ENCODE measurements around the gene SEPTIN12. TPM values are rescaled to one million over a fixed set of nuclear protein-coding genes. Genes with fewer than 3 reads are reported as not detected.

SEPTIN12 gene
- total and polyA plus RNA-seq, 2 of the 8 experiments (the other 6 are each of a cell fraction or from before 2014, with no cell fraction given), result 0.24 TPM; not detected in 1

DNA sequence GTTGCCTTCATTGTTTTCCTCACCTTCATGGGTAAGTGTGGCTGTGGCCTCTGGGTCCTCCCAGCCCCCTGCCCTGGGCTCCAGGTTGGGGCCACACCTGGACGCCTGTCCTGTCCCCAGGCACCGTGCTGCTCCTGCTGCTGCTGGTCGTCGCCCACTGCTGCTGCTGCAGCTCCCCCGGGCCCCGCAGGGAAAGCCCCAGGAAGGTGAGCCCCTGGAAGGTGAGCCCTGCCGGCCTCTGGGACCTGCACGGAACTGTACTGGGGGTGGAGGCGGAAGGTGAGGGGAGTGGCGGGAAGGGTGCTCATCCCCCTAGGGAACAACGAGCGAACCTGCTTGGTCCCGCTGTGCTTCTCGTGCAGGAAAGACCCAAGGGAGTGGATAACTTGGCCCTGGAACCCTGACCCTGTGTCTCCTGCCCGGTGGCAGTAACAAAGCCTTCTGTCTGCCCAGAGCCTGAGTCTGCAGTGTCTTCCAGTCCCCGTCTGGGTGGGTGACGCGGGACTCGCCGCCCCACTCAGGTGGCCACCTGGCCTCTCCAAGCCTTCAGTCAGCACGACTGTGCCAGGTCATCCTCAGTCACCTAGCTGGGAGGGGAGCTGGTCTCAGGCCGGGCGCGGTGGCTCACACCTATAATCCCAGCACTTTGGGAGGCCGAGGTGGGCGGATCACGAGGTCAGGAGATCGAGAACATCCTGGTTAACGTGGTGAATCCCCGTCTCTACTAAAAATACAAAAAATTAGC, 7.9 kb upstream of the SEPTIN12 start:
- CTCF ChIA-PET (ENCODE audit: partially characterized antibody), result interaction anchor here (0.7 kb wide), 1 partner anchor 79 kb away, joined by 3 read pairs; no protein-coding TSS in a partner anchor
- POLR2A ChIA-PET (ENCODE audit: partially characterized antibody), result interaction anchor here (0.7 to 1.2 kb wide), 2 partner anchors 11 to 49 kb away, joined by 4 read pairs; no protein-coding TSS in a partner anchor
- H3K36me3 ChIP-seq (ENCODE audit: control insufficient read depth in 2 of 4, insufficient read depth in 4 of 4, low read length in 3 of 4), result peaks cover 0 to 2% (median 0%) of the 10 kb centered on the region in 4 experiments; a peak in 3 of 8 replicates
- no peak for TF ChIP-seq JUND (IDR thresholded peaks at IDR 0.05; ENCODE audit: low read length)
- TF ChIP-seq TCF12 (IDR thresholded peaks at IDR 0.05; ENCODE audit: low read depth, low read length), result no peak
- TF ChIP-seq EGR1 (IDR thresholded peaks at IDR 0.05; ENCODE audit: borderline replicate concordance, low read depth, low read length), result no peak
- TF ChIP-seq CHD1 (IDR thresholded peaks at IDR 0.05; ENCODE audit: low read depth, low read length), result no peak
- TF ChIP-seq YY1 (IDR thresholded peaks at IDR 0.05; ENCODE audit: low read depth, low read length), result no peak
- TF ChIP-seq BACH1 (IDR thresholded peaks at IDR 0.05; ENCODE audit: low read length), result no peak
- TF ChIP-seq SUZ12 (IDR thresholded peaks at IDR 0.05; ENCODE audit: low read length), result no peak
- TF ChIP-seq HDAC6 (IDR thresholded peaks at IDR 0.05; ENCODE audit: low read depth, low read length), result no peak
- no peak for TF ChIP-seq JUN (IDR thresholded peaks at IDR 0.05; ENCODE audit: low read depth, low read length)
- no peak for TF ChIP-seq GABPA (IDR thresholded peaks at IDR 0.05; ENCODE audit: borderline replicate concordance, insufficient read depth, low read length)
- TF ChIP-seq, protein P1, sequence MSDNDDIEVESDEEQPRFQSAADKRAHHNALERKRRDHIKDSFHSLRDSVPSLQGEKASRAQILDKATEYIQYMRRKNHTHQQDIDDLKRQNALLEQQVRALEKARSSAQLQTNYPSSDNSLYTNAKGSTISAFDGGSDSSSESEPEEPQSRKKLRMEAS (IDR thresholded peaks at IDR 0.05), result no peak
- TF ChIP-seq, protein P2, sequence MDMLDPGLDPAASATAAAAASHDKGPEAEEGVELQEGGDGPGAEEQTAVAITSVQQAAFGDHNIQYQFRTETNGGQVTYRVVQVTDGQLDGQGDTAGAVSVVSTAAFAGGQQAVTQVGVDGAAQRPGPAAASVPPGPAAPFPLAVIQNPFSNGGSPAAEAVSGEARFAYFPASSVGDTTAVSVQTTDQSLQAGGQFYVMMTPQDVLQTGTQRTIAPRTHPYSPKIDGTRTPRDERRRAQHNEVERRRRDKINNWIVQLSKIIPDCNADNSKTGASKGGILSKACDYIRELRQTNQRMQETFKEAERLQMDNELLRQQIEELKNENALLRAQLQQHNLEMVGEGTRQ (IDR thresholded peaks at IDR 0.05; ENCODE audit: low read length), result no peak

More for the DNA sequence above, 7.9 kb upstream of the SEPTIN12 start:
- H4K91ac ChIP-seq (replicated peaks; ENCODE audit: insufficient read length, low read length), result no peak overlapping the region
- H3K79me1 ChIP-seq (ENCODE audit: low read depth, low read length), result no peaks in the 10 kb centered on the region
- H3K27me3 ChIP-seq (replicated peaks in 1 of 4; ENCODE audit: control insufficient read depth in 3 of 4, extremely low read depth in 1 of 4, insufficient read depth in 3 of 4, low read length in 3 of 4), result no peaks in the 10 kb centered on the region
- H3K4me1 ChIP-seq (replicated peaks in 1 of 4; ENCODE audit: control insufficient read depth in 3 of 4, insufficient read depth in 4 of 4, low read length in 3 of 4), result peaks cover 0 to 5% (median 2%) of the 10 kb centered on the region in 4 experiments; a peak in 4 of 7 replicates
- H3K14ac ChIP-seq (ENCODE audit: insufficient read length), result no peak overlapping the region
- no peak overlapping the region for H3K27ac ChIP-seq (ENCODE audit: low read depth, low read length)
- H3K4me3 ChIP-seq (ENCODE audit: extremely low read depth in 1 of 4, insufficient read depth in 2 of 4, low read depth in 3 of 4, low read length in 4 of 4), result no peak overlapping the region
- H4K5ac ChIP-seq (ENCODE audit: insufficient read length, low read depth, low read length), result no peak overlapping the region
- H3K18ac ChIP-seq (ENCODE audit: extremely low read depth, low read length), result no peak overlapping the region
- no peak overlapping the region for H3K4ac ChIP-seq (replicated peaks; ENCODE audit: insufficient read length, low read depth, low read length)
- H3K23me2 ChIP-seq (ENCODE audit: low read depth, low read length), result no peaks in the 10 kb centered on the region
- H3K4me2 ChIP-seq (ENCODE audit: insufficient read depth in 1 of 2, low read depth in 2 of 2, low read length in 2 of 2), result no peak overlapping the region
- DNase-seq (ENCODE audit: low read depth in 1 of 2, low spot score in 2 of 2), result no peak
- H2BK5ac ChIP-seq (ENCODE audit: low read depth, low read length), result no peak overlapping the region
- H3K23ac ChIP-seq (ENCODE audit: insufficient read length), result no peak overlapping the region
- H3K9me3 ChIP-seq (ENCODE audit: insufficient read depth in 2 of 2, low read depth in 1 of 2, low read length in 1 of 2), result no peaks in the 10 kb centered on the region
- H2AFZ ChIP-seq (ENCODE audit: low read length), result no peak overlapping the region
- H2BK20ac ChIP-seq (ENCODE audit: low read length), result no peak overlapping the region
- no peak overlapping the region for H2AK5ac ChIP-seq (ENCODE audit: low read depth, low read length)
- H2BK15ac ChIP-seq (ENCODE audit: low read length), result no peak overlapping the region
- no peak overlapping the region for H4K8ac ChIP-seq (ENCODE audit: extremely low read depth, insufficient read depth, low read length)
- H4K20me1 ChIP-seq (replicated peaks in 1 of 2; ENCODE audit: control insufficient read depth in 1 of 2, insufficient read depth in 2 of 2, low read length in 2 of 2), result peaks cover 0 to 4% of the 10 kb centered on the region in 2 experiments
- no peak overlapping the region for H2BK12ac ChIP-seq (ENCODE audit: low read depth, low read length)
- H3K9ac ChIP-seq (replicated peaks in 1 of 4; ENCODE audit: extremely low read depth in 1 of 4, low read depth in 3 of 4, low read length in 3 of 4), result no peak overlapping the region
- no peaks in the 10 kb centered on the region for H3K79me2 ChIP-seq (ENCODE audit: control insufficient read depth in 1 of 2, insufficient read depth in 2 of 2, low read length in 2 of 2)
- FAIRE-seq, result no peak
- 93% methylated on average over 25 of the region's 30 CpGs; no CpG with 5 or more reads in 1 of the 2 experiments for WGBS, 2 experiments (ENCODE audit: extremely low coverage in 1 of 2, insufficient coverage in 1 of 2, insufficient read length in 1 of 2, insufficient replicate concordance in 2 of 2, low coverage in 1 of 2, low lambda C conversion rate in 2 of 2, missing lambda C conversion rate in 1 of 2)
- no peak overlapping the region for H2BK120ac ChIP-seq (replicated peaks; ENCODE audit: low read depth, low read length)
- no peak overlapping the region for H3K56ac ChIP-seq (replicated peaks; ENCODE audit: insufficient read length, low read depth, low read length)

All from H1 (cell line).